Gastrocnemius medialis (tissue), 4 donors: ENCODE data around the gene FRMPD4. TPM values are rescaled to one million over a fixed set of nuclear protein-coding genes. Genes with fewer than 3 reads are reported as not detected.

Experiments used
- ATAC-seq, 2 donors: fragments of 150-250 bp; one replicate each; pipeline ENCODE4 v1.9.1; 2016
- DNase-seq, 2 donors: peaks; one replicate each; pipeline ENCODE4 v3.0.0-alpha.2; 2019
- H3K27ac ChIP-seq, 4 donors: fragments of 200-600 bp; sonication (generic); 1 replicate in 1 of 4; 2 replicates in 3 of 4; pipeline ENCODE4 v1.5.1; 2016 to 2018; ENCODE audit warnings: mild to moderate bottlenecking in 2 of 4, moderate library complexity in 1 of 4
- H3K27me3 ChIP-seq, 3 donors: fragments of 200-600 bp; sonication (generic) in 2 of 3; 1 replicate in 1 of 3; 2 replicates in 2 of 3; pipeline versions ENCODE4 v1.5.1 to v1.6.0; 2016 to 2019; ENCODE audit warnings: mild to moderate bottlenecking in 1 of 3, moderate library complexity in 1 of 3
- H3K36me3 ChIP-seq, 2 donors: fragments of 200-600 bp; sonication (generic) in 1 of 2; one replicate each; pipeline ENCODE4 v1.5.1; 2017 to 2018
- H3K4me1 ChIP-seq, 2 donors: fragments of 200-600 bp; sonication (generic) in 1 of 2; one replicate each; pipeline ENCODE4 v1.5.1; 2016 to 2017; ENCODE audit warnings: mild to moderate bottlenecking in 2 of 2
- H3K4me3 ChIP-seq, 4 donors: fragments of 200-600 bp; sonication (generic) in 3 of 4; 1 replicate in 1 of 4; 2 replicates in 3 of 4; pipeline ENCODE4 v1.5.1; 2016 to 2019; ENCODE audit warnings: mild to moderate bottlenecking in 2 of 4
- H3K9me3 ChIP-seq, 3 donors: fragments of 200-600 bp; sonication (generic) in 2 of 3; 1 replicate in 1 of 3; 2 replicates in 2 of 3; pipeline ENCODE4 v1.5.1; 2016 to 2019
- POLR2A ChIP-seq, 2 donors: fragments of 450-650 bp; IDR thresholded peaks; one replicate each; pipeline ENCODE4 v1.6.1; 2017; ENCODE audit warnings: antibody characterized with exemption in 2 of 2, mild to moderate bottlenecking in 2 of 2, moderate library complexity in 2 of 2
- in situ Hi-C, 4 donors: fragments of 200-750 bp; cut with MboI; loops; one replicate each; pipeline versions ENCODE4 v1.15.0 to v1.8.0; 2017; ENCODE audit warnings: low sequenced_read_pairs in 4 of 4
- intact Hi-C: fragments of 100-400 bp; cut with DNase I; formaldehyde crosslinking; loops from one replicate; pipeline ENCODE4 v1.15.1; 2023; ENCODE audit warnings: low total_unique reads
- total RNA-seq, 4 donors: library from RNA; depleted of rRNA; stranded (reverse); fragments of >200 nt; gene quantifications; one replicate each; pipeline versions ENCODE4 v1.1.0 to v1.2.3, GENCODE V29; 2016
- TF ChIP-seq, protein P1 (sequence below), 5 experiments: fragments of 450-650 bp in 3 of 5; fragments of 200-600 bp in 2 of 5; sonication (generic) in 2 of 5; IDR thresholded peaks in 4 of 5; conservative IDR thresholded peaks in 1 of 5; 1 replicate in 4 of 5; 2 replicates in 1 of 5; pipeline ENCODE4 v1.5.1; 2016 to 2019; ENCODE audit warnings: antibody characterized with exemption in 5 of 5, mild to moderate bottlenecking in 3 of 5, moderate library complexity in 3 of 5

Gene FRMPD4
- total RNA-seq, 4 donors from 2014 or later = 0.02 TPM; not detected in 3

- intact Hi-C loops (no loop called here), in situ Hi-C loops (no loop called here)
- DNase-seq (no peak), ATAC-seq (no peak)
- Histone ChIP-seq H3K27ac (no peak overlapping the region), H3K9me3 (no peaks in the 10 kb centered on the region), H3K27me3 (peaks cover 0 to 4% (median 0%) of the 10 kb centered on the region in 3 donors), H3K36me3 (no peaks in the 10 kb centered on the region), H3K4me1 (no peaks in the 10 kb centered on the region), H3K4me3 (no peak overlapping the region)
- TF ChIP-seq, protein P1, sequence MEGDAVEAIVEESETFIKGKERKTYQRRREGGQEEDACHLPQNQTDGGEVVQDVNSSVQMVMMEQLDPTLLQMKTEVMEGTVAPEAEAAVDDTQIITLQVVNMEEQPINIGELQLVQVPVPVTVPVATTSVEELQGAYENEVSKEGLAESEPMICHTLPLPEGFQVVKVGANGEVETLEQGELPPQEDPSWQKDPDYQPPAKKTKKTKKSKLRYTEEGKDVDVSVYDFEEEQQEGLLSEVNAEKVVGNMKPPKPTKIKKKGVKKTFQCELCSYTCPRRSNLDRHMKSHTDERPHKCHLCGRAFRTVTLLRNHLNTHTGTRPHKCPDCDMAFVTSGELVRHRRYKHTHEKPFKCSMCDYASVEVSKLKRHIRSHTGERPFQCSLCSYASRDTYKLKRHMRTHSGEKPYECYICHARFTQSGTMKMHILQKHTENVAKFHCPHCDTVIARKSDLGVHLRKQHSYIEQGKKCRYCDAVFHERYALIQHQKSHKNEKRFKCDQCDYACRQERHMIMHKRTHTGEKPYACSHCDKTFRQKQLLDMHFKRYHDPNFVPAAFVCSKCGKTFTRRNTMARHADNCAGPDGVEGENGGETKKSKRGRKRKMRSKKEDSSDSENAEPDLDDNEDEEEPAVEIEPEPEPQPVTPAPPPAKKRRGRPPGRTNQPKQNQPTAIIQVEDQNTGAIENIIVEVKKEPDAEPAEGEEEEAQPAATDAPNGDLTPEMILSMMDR (IDR thresholded peaks at IDR 0.05 in 4 of 5, conservative IDR thresholded peaks at IDR 0.05 in 1 of 5) = no peak
- no peak for TF ChIP-seq POLR2A (IDR thresholded peaks at IDR 0.05)
These were observed 629.6 kb downstream of the FRMPD4 start for GRCh38 chrX:12767856-12768255.

DNA sequence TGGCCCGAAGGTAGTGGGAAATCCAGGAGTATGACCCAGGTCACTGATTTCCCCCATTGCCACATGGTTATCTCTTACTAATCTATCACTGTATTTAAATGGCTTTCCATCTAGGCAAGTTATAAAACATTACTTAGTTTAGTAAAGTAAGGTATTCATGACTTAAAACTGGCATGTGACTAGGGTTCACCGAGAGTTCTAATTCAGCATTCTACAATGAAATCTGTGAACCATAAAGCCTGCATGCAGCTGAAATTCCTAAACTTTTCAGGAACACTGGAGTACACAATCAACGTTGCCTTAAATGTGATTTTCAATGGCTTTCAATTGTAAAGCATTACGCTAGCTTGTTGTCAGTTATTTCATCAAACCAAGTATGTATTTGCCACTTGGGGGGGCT lies 630.2 kb downstream of the FRMPD4 start:
- Histone ChIP-seq H3K9me3 (no peaks in the 10 kb centered on the region), H3K36me3 (no peaks in the 10 kb centered on the region), H3K27ac (no peak overlapping the region), H3K4me3 (no peak overlapping the region), H3K4me1 (no peaks in the 10 kb centered on the region), H3K27me3 (peaks cover 0 to 6% (median 0%) of the 10 kb centered on the region in 3 donors)
- no peak for TF ChIP-seq POLR2A (IDR thresholded peaks at IDR 0.05)
- TF ChIP-seq, protein P1 (IDR thresholded peaks at IDR 0.05 in 4 of 5, conservative IDR thresholded peaks at IDR 0.05 in 1 of 5) = no peak
- ATAC-seq = no peak
- intact Hi-C loops = no loop called here
- no peak for DNase-seq
- in situ Hi-C loops = no loop called here

DNA sequence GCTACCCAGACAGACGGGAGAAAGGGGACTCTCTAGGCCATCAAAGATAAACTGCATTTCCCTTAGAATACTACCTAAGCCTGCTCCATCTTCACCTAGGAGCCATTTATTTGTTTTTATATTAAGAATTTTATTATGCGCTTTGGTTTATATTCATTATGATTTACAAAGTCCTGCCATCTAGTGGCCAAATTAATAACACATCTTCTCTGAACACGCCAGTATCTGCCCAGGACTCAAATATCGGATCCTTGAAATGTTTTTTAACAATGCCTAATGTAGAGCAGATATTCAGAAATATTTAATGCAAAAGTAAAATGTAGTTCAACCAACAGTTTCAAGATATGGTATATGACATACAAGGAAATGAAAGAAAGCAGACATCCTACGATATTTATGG lies 632.2 kb downstream of the FRMPD4 start:
- H3K9me3 ChIP-seq = no peaks in the 10 kb centered on the region
- H3K36me3 ChIP-seq = no peaks in the 10 kb centered on the region
- in situ Hi-C loops = no loop called here
- peaks cover 0 to 12% (median 6%) of the 10 kb centered on the region in 3 donors for H3K27me3 ChIP-seq
- DNase-seq (no peak), ATAC-seq (no peak)
- H3K27ac ChIP-seq = no peak overlapping the region
- intact Hi-C loops = no loop called here
- TF ChIP-seq, protein P1 (IDR thresholded peaks at IDR 0.05 in 4 of 5, conservative IDR thresholded peaks at IDR 0.05 in 1 of 5) = peak in 2 of 5 experiments; percentile 35 to 49
- no peak for TF ChIP-seq POLR2A (IDR thresholded peaks at IDR 0.05)
- H3K4me1 ChIP-seq = no peaks in the 10 kb centered on the region
- H3K4me3 ChIP-seq = no peak overlapping the region

GRCh38 chrX:12771445-12772069 lies 633.3 kb downstream of the FRMPD4 start:
- TF ChIP-seq POLR2A (IDR thresholded peaks at IDR 0.05) = no peak
- TF ChIP-seq, protein P1 (IDR thresholded peaks at IDR 0.05 in 4 of 5, conservative IDR thresholded peaks at IDR 0.05 in 1 of 5) = peak in 1 of 5 experiments; percentile 34
- no peaks in the 10 kb centered on the region for H3K4me1 ChIP-seq
- H3K4me3 ChIP-seq = no peak overlapping the region
- H3K9me3 ChIP-seq = no peaks in the 10 kb centered on the region
- H3K27ac ChIP-seq = no peak overlapping the region
- H3K27me3 ChIP-seq = peaks cover 0 to 12% (median 6%) of the 10 kb centered on the region in 3 donors
- in situ Hi-C loops (no loop called here), intact Hi-C loops (no loop called here)
- ATAC-seq = no peak
- DNase-seq = no peak
- H3K36me3 ChIP-seq = no peaks in the 10 kb centered on the region
